DOHH2 (cell line): ENCODE measurements around the gene TLNRD1.

Experiments used
- H3F3A ChIP-seq: fragments of 200-600 bp; sonication (generic), shearing (Covaris generic); 2 replicates; pipeline ENCODE4 v1.6.0; 2016; ENCODE audit warnings: antibody characterized with exemption, mild to moderate bottlenecking; ENCODE audit not compliant: control insufficient read depth, insufficient read depth
- H3K27ac ChIP-seq: fragments of 200-600 bp; sonication (generic); 2 replicates; pipeline ENCODE4 v1.5.1; 2014; ENCODE audit warnings: low read depth, mild to moderate bottlenecking, low read length, moderate library complexity
- H3K27me3 ChIP-seq: fragments of 200-600 bp; sonication (generic); 2 replicates; pipeline ENCODE4 v1.6.1; 2014; ENCODE audit warnings: mild to moderate bottlenecking, low read length, mixed read lengths; ENCODE audit not compliant: control insufficient read depth
- H3K36me3 ChIP-seq: fragments of 200-600 bp; sonication (generic); 2 replicates; pipeline ENCODE4 v1.6.1; 2014; ENCODE audit warnings: mild to moderate bottlenecking, low read length, moderate library complexity, mixed read lengths; ENCODE audit not compliant: control insufficient read depth
- H3K4me1 ChIP-seq: fragments of 200-600 bp; sonication (generic); 2 replicates; pipeline ENCODE4 v1.6.1; 2014; ENCODE audit warnings: mild to moderate bottlenecking, low read length, mixed read lengths; ENCODE audit not compliant: control insufficient read depth
- H3K4me2 ChIP-seq: fragments of 200-600 bp; sonication (generic); 2 replicates; pipeline ENCODE4 v1.6.0; 2014; ENCODE audit warnings: mild to moderate bottlenecking, low read length, moderate library complexity
- H3K4me3 ChIP-seq: fragments of 200-600 bp; sonication (generic); 2 replicates; pipeline ENCODE4 v1.5.1; 2014; ENCODE audit warnings: mild to moderate bottlenecking, low read length, mixed read lengths
- H3K79me2 ChIP-seq: fragments of 200-600 bp; sonication (generic); 2 replicates; pipeline ENCODE4 v1.6.1; 2014; ENCODE audit warnings: mild to moderate bottlenecking, low read length, mixed read lengths; ENCODE audit not compliant: control insufficient read depth
- H3K9me2 ChIP-seq: fragments of 200-600 bp; sonication (generic); replicated peaks from 2 replicates; pipeline ENCODE4 v1.6.1; 2014; ENCODE audit warnings: mild to moderate bottlenecking, low read length, mixed read lengths; ENCODE audit not compliant: control insufficient read depth
- H3K9me3 ChIP-seq: fragments of 200-600 bp; sonication (generic); 2 replicates; pipeline ENCODE4 v1.6.1; 2014; ENCODE audit warnings: antibody characterized with exemption, low read length, mixed read lengths; ENCODE audit not compliant: control insufficient read depth, insufficient read depth
- H4K20me1 ChIP-seq: fragments of 200-600 bp; sonication (generic); 2 replicates; pipeline ENCODE4 v1.6.0; 2014; ENCODE audit warnings: low read depth, mild to moderate bottlenecking, antibody characterized with exemption, low read length, moderate library complexity; ENCODE audit not compliant: control insufficient read depth, insufficient read depth
- EZH2phosphoT487 ChIP-seq: fragments of 200-600 bp; sonication (generic); IDR thresholded peaks from 2 replicates; pipeline ENCODE4 v1.6.1; 2017; ENCODE audit warnings: borderline replicate concordance, mild to moderate bottlenecking, antibody characterized with exemption, low read length, moderate library complexity, mixed read lengths
- TF ChIP-seq, protein P1 (sequence below): fragments of 200-600 bp; sonication (generic); IDR thresholded peaks from one replicate; pipeline ENCODE4 v1.5.1; 2014; ENCODE audit warnings: antibody characterized with exemption, mild to moderate bottlenecking, low read depth, low read length; ENCODE audit not compliant: poor library complexity, severe bottlenecking

The TLNRD1 gene

DNA sequence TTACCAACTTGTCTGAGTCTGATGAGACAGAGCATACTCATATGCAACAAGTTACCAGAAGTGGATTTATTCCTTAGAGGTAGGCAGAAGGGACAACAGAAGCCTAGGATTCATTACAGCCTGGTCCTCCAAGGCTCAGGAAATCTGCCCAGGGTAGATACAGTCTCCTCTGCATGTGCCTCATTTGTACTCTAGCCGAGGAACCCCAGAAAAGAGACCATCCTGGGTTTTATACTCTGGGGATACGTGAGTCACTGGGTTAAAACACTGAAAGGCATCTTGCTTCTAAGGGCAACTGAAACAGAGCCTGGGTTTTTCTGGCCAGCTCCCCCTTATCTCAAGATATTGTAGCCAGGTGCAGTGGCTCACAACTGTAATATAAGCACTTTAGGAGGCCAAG is 45.6 kb downstream of the TLNRD1 start:
- no peaks in the 10 kb centered on the region for H3K27me3 ChIP-seq
- no peak for TF ChIP-seq EZH2phosphoT487
- TF ChIP-seq, protein P1, sequence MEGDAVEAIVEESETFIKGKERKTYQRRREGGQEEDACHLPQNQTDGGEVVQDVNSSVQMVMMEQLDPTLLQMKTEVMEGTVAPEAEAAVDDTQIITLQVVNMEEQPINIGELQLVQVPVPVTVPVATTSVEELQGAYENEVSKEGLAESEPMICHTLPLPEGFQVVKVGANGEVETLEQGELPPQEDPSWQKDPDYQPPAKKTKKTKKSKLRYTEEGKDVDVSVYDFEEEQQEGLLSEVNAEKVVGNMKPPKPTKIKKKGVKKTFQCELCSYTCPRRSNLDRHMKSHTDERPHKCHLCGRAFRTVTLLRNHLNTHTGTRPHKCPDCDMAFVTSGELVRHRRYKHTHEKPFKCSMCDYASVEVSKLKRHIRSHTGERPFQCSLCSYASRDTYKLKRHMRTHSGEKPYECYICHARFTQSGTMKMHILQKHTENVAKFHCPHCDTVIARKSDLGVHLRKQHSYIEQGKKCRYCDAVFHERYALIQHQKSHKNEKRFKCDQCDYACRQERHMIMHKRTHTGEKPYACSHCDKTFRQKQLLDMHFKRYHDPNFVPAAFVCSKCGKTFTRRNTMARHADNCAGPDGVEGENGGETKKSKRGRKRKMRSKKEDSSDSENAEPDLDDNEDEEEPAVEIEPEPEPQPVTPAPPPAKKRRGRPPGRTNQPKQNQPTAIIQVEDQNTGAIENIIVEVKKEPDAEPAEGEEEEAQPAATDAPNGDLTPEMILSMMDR = no peak
- no peak overlapping the region for H3K4me2 ChIP-seq
- no peaks in the 10 kb centered on the region for H3K9me3 ChIP-seq
- no peaks in the 10 kb centered on the region for H3K36me3 ChIP-seq
- H3K27ac ChIP-seq = no peak overlapping the region
- H3K4me3 ChIP-seq = no peak overlapping the region
- H3K9me2 ChIP-seq = no peaks in the 10 kb centered on the region
- no peaks in the 10 kb centered on the region for H4K20me1 ChIP-seq
- H3F3A ChIP-seq = no peaks in the 10 kb centered on the region
- no peaks in the 10 kb centered on the region for H3K79me2 ChIP-seq
- no peaks in the 10 kb centered on the region for H3K4me1 ChIP-seq

DNA sequence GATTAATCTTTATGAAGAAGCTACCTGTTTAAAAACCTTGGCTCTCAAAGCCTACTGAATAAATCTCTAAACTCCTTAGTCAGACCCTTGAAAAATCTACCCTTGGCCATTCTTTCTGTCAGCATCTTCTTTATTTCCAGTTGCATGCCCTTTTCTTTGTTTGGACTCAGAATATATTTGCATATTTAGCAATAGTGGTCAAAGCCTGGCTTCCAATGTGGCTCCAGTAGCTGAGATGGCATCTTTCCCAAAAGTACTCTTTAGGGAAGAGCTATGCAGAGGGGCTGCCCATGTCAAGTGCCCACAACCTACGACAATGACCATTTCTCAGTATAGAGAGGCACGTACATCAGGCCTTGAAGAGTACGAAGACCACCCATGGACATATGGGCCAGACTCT is 47.2 kb downstream of the TLNRD1 start:
- Histone ChIP-seq H3K4me2 (no peak overlapping the region), H3K27me3 (no peaks in the 10 kb centered on the region), H3K79me2 (no peaks in the 10 kb centered on the region), H3K4me1 (no peaks in the 10 kb centered on the region), H3K9me2 (no peaks in the 10 kb centered on the region), H3F3A (no peaks in the 10 kb centered on the region), H3K36me3 (no peaks in the 10 kb centered on the region), H4K20me1 (no peaks in the 10 kb centered on the region), H3K27ac (no peak overlapping the region), H3K4me3 (no peak overlapping the region), H3K9me3 (no peaks in the 10 kb centered on the region)
- TF ChIP-seq, protein P1 = no peak
- TF ChIP-seq EZH2phosphoT487 = no peak

DNA sequence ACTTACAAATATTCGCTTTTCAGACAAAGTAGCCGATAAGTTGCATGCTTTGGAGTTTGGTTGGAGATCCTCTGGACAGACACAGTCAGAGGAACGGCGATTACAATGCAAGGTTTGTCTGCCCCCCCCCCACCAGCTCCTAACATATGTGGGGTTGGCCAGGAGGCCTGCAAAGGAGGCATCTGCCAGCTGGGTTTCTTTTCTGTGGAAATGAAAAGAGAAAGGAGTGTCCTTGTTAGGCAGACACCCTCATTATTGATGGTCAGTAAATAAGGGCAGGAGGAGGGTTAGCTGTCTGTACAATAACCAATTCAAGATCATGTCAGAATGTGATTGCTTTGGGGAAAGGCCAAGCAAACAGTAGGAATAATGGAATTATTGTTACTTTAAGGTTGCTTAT is 49.1 kb downstream of the TLNRD1 start:
- Histone ChIP-seq H3K9me3 (no peaks in the 10 kb centered on the region), H3K36me3 (no peaks in the 10 kb centered on the region), H4K20me1 (no peaks in the 10 kb centered on the region), H3K27ac (no peak overlapping the region), H3K4me1 (no peaks in the 10 kb centered on the region), H3K27me3 (no peaks in the 10 kb centered on the region), H3K4me2 (no peak overlapping the region), H3K9me2 (no peaks in the 10 kb centered on the region), H3K79me2 (no peaks in the 10 kb centered on the region), H3K4me3 (no peak overlapping the region), H3F3A (no peaks in the 10 kb centered on the region)
- TF ChIP-seq EZH2phosphoT487 = no peak
- TF ChIP-seq, protein P1 = no peak

DNA sequence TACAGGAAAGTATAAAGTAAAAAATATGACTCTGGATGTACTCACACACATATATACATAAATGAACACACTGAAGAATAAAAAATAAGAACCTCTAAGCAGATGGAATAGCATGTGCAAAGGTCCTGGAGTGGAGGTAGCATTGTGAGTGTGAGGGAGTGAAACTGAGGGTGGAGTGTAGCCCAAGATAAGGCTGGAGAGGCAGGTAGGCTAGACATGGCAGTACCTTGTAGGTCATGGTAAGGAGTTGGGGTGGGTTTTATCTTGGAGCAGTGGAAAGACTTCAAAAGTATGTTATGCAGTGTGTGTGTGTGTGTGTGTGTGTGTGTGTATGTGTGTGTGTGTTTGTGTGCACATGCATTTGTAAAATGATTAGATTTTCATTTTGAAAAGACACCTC is 49.5 kb downstream of the TLNRD1 start:
- Histone ChIP-seq H3K79me2 (no peaks in the 10 kb centered on the region), H3K4me2 (no peak overlapping the region), H3K4me1 (no peaks in the 10 kb centered on the region), H3K27ac (no peak overlapping the region), H3F3A (no peaks in the 10 kb centered on the region), H4K20me1 (no peaks in the 10 kb centered on the region), H3K9me2 (no peaks in the 10 kb centered on the region), H3K9me3 (no peaks in the 10 kb centered on the region), H3K36me3 (no peaks in the 10 kb centered on the region), H3K27me3 (no peaks in the 10 kb centered on the region), H3K4me3 (no peak overlapping the region)
- TF ChIP-seq, protein P1 = no peak
- no peak for TF ChIP-seq EZH2phosphoT487
